DMS53 treated with DMSO at 0.1 percent for 48 hours (cell line): Measurements from ENCODE around the gene CBFA2T2.
A peak's percentile ranks its signal among the peaks of the same experiment; 100 is the strongest.

Experiments
- DNase-seq: peaks from one replicate; lab custom pipeline; 2025; ENCODE audit not compliant: unreplicated experiment; lab: John Stamatoyannopoulos, UW

The CBFA2T2 gene

GRCh38 chr20:33664085-33664761, 174.3 kb downstream of the CBFA2T2 start:
- DNase-seq, result no peak

DNA sequence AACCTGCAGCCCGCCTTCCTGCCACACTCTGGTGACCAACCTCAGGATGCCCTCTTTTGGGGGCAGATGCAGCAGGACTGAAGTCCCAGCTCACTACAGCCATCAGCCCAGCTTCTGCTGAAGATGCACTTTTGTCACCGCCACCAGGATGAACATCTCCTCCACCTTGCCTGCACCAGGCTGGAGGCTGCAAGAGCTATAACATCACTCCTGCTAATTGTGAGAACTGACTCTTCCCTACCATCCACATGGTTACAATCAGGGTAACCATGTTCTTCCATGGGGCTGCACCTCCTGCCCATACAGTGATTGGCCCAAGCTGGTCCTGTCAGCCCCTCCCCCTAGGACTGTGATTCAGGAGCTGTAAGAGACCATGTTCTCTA, 174.9 kb downstream of the CBFA2T2 start:
- no peak for DNase-seq

DNA sequence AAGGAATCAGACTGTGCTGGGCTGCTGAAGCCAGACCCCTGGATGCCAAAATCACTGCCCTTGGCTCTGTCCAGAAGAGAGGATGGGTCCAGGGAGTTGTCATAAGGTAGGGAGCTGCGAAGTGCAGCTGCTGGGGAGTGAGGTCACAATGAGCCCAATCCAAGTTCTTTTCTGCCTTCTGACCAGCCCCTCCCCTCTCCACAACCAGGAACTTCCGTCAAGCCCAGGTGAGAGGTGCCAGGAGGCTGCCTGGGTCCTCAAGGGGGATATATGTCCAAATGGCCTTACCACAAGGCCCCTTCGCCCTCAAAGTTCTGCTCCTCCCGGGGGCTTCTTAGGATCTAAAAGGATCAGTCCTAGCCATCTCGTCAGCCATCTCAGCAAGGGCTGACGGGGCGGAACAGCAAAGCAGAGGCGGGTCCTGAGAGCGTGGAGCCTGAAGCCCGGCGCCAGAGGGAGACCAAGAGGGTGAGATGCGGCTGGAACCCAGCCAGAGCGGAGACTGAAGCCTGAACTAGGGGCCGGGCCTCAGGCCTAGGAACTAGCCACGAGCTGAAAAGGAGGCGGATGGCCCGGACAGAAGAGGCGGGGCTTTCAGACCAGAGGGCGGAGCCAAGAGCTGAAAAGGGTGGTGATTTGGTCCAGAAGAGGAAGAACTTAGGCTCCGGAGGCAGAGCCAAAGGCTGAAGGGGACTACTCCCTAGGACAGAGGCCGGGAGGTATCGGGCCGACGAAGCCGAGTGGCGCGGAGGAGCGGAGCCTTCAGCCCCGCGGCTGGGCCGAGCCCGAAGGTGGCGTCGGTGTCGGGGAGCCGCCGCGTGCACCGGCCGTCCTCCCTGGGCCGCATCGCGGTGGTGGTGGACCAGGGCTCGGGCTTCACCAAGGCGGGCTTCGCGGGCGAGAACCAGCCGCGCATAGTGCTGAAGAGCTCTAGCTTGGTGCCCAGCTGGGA, 176.7 kb downstream of the CBFA2T2 start, which contains the start of gene ACTL10:
TSS of gene ACTL10 (plus strand) at position 651 of the 952 bp plus-strand sequence. CDS start 555 bp downstream, outside the sequence.
- peak; percentile 93 for DNase-seq

- no peak for DNase-seq
These were observed 177.4 kb downstream of the CBFA2T2 start for GRCh38 chr20:33667245-33667675.

DNA sequence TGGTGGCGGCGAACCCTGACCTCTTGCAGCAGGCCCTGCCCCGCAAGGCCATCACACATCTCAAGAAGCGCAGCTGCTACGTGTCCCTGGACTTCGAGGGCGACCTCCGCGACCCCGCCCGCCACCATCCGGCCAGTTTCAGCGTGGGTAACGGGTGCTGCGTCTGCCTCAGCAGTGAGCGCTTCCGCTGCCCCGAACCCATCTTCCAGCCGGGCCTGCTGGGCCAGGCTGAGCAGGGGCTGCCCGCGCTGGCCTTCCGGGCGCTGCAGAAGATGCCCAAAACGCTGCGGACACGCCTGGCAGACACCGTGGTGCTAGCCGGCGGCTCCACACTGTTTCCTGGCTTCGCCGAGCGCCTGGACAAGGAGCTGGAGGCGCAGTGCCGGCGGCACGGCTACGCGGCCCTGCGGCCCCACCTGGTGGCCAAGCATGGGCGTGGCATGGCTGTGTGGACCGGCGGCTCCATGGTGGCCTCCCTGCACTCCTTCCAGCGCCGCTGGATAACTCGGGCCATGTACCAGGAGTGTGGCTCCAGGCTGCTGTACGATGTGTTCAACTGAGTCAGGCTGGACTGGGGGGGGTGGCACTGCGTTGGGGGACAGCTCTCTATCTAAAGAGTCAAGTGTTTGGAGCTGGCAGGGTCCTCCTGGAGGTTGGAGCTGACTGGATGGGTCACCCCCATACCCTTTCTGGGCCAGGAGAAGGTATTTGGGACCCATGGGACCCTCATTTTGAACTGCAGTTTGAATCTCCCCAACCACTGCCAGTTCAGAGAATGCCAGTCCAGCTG, 178.0 kb downstream of the CBFA2T2 start:
- DNase-seq, result peak; percentile 55

DNA sequence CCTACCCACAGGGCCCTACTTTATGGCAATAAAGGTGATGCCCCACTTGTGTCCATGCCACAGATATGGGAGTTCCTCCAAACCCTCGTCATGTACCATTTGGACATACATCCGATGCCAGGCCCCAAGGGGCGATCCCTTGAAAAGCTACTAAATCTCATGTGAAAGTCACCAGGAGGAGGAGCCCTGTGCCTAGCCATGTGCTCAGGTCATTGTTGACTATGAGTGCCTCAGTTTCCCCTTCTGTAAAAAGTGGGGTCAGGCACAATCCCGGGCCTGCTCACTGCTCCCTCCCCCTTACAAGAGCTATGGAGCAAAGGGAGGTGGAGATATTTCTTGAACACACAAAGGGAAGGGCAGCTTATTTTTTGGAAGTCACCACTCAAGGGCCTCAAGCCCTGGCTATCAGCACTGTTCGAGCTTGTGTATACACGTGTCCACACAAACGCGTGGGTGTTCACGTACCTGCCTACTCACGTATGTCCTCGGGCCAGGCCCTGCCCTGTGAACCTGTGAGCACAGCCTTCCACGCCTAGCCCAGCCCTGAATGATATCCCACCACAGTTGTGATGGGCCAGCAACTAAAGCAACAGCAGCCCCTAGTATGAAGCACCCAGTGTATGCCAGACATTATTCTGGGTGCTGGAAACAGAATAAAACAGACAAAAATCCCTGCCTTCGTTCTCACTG, 178.7 kb downstream of the CBFA2T2 start:
- DNase-seq, result no peak

GRCh38 chr20:33669224-33669623, 179.3 kb downstream of the CBFA2T2 start:
- DNase-seq, result no peak

GRCh38 chr20:33669873-33670640, 180.2 kb downstream of the CBFA2T2 start:
- no peak for DNase-seq

- DNase-seq, result no peak
These were observed 181.0 kb downstream of the CBFA2T2 start for GRCh38 chr20:33670715-33671499.

DNA sequence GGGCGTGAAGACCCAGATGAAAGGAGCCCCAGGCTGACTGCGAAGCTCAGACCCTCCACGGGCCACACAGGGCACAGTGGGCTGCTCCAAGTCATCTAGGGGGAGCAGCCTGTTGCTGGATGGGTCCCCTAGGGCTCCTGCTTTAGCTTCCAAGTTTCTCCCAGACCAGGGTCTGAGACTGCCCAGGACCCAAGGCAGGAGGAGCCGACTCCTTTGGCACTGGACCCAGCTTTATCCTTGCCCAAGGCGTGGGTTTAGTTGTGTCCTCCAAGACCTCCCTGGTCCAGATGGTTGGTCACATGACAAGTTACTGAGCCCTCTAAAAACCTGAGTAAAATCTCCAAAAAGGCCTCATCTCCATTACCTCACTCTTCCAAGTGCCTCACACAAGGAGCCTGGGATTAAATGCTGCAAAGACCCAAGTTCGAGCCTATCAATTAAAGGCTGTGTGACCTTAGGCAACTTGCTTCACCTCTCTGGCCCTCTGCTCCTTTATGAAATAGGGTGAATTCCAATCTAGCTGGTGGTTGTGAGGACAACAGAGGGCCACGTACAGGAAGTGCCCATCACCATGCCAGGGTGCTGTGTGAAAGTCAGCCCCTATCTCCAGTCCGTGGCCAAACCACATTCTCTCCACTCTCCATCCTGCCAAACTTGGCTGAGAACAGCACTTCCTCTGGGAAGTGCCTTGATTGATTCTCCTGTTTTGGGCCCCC, 181.8 kb downstream of the CBFA2T2 start:
- DNase-seq, result no peak

GRCh38 chr20:33672426-33673113, 182.7 kb downstream of the CBFA2T2 start:
- no peak for DNase-seq

DNA sequence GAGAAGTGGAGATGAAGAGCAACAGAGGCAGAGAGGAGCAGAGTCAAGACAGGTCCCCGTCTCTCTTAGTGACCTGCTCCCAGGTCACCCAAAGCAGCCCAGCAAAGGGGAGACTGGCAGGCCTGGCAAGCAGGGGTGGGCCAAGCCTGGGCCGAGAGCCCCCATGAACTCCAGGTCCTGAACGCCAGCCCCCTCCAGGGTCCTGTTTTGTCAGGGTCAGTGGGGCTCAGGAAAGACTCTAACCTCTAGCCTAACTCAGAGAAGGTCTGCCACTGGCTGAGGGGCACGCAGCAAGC, 183.2 kb downstream of the CBFA2T2 start:
- no peak for DNase-seq

DNA sequence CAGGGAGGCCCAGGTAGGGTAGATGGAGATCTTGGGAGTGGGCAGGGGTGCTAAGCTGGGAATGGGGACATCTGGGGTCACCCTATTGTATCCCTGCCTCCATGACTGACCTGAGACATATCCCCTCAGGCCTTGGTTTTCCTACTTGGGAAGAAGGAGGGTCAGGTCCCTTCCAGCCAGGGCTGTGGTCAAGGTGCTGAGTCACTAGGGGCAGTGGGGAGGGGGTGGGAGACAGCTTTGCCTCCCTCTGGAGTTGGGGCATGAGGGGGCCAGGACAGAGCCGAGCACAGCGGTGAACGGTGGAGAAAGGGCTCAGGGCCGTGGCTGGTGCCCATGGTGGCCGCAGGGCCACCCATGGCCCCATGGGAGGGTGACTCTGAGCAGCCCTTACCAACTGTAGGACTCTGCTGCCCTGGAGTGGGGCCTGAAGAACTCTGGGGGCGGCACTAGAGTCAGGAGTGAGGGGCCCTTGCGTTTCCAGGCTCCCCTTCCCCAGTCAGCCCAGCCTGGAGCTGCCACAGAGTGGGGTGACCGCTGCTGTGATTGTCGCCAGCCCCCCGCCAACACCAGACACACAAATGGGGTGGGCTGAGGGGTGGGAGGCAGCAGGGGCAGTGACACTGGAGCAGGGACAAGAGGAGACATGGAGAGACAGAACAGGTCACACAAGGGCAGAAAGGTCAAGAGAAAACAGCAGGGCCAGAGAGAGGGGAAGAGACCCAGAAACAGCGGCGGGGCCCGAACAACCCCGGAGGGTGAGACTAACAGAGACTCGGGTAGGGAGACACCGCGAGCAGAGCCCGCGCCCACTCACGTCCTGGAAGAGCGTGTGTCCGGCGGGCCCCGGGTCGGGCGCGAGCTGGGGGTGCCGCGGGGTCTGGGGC, 183.8 kb downstream of the CBFA2T2 start:
- no peak for DNase-seq

GRCh38 chr20:33674294-33675135, 184.6 kb downstream of the CBFA2T2 start, which contains the start of gene NECAB3:
Gene NECAB3 (minus strand): TSS chr20:33674428. CDS start chr20:33674352, 76 bp downstream.
- DNase-seq, result peak; percentile 42

DNA sequence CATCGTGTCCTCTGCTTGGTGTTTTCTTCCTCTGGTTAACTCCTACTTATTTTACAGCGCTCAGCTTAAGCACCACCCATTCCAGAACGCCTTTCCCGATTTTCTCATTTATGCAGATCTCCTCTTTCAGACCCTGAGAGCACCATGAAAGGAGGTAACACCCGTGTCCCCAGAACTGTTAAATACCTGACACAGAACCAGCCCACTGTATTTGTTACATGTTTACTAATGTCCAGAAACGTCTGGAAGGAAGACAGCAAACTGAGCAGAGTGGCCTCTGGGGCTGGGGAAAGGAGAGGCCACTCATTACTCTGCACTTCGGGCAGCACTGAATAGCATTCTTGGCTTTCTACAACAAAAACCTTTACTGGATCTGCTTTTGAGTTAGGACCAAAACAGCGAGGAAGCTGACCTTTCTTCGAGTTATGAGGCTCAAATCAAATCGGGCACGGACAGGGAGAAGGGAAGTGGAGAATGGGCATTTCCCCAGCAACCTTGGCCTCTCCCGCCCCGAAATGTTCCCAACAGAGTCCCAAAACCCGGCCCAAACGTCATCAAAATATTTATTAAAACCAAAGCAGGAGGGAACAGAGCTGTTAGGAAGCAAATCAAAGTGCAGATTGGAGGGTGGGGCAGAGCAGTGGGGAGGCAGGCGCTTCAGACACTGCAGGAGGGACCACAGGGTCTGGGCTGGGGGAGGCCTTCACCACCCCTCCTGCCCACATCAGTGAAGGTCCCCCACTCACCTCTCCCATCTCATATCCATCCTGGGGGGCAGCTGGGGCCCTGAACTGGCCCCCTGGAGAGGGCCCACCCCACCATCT, 185.5 kb downstream of the CBFA2T2 start:
- no peak for DNase-seq
